Activated B cell treated with CpG ODN at 0.5 μM for 24 hours (primary cell): Measurements from ENCODE around the gene SGPL1. TPM values are rescaled to one million over a fixed set of nuclear protein-coding genes. Genes with fewer than 3 reads are reported as not detected.

Experiments
- ATAC-seq: fragments of 200-7000 bp; cut with Tn5 transposase; one replicate; pipeline ENCODE4 v1.10.0; 2021; ENCODE audit warnings: low read depth, mild to moderate bottlenecking, moderate library complexity
- CTCF ChIA-PET: fragments of 350-600 bp; sonication (Branson Sonifier 250); formaldehyde crosslinking; loops from one replicate; lab custom pipeline; 2021; ENCODE audit warnings: antibody characterized with exemption; lab: Charles Lee
- POLR2A ChIA-PET: fragments of 350-600 bp; sonication (Branson Sonifier 250); formaldehyde crosslinking; loops from one replicate; lab custom pipeline; 2021; ENCODE audit warnings: antibody characterized with exemption; lab: Charles Lee
- DNase-seq: peaks from one replicate; pipeline ENCODE4 v3.0.0; 2022
- H3K27ac Mint-ChIP-seq: one replicate; pipeline ENCODE4 v1.8.0; 2020; ENCODE audit warnings: mixed read lengths
- H3K27me3 Mint-ChIP-seq: one replicate; pipeline ENCODE4 v1.8.0; 2021; ENCODE audit warnings: mixed read lengths
- H3K36me3 Mint-ChIP-seq: one replicate; pipeline ENCODE4 v1.8.0; 2021; ENCODE audit warnings: low read depth, mixed read lengths
- H3K4me1 Mint-ChIP-seq: one replicate; pipeline ENCODE4 v1.8.0; 2021; ENCODE audit warnings: mixed read lengths
- H3K4me3 Mint-ChIP-seq: one replicate; pipeline ENCODE4 v1.8.0; 2020; ENCODE audit warnings: mild to moderate bottlenecking, mixed read lengths
- H3K9me3 Mint-ChIP-seq: one replicate; pipeline ENCODE4 v1.8.0; 2020; ENCODE audit warnings: mixed read lengths
- intact Hi-C: fragments of 100-400 bp; cut with micrococcal nuclease; formaldehyde crosslinking; loops from one replicate; pipeline ENCODE4 v1.15.1; 2024
- total RNA-seq: library from RNA; stranded (reverse); gene quantifications from 2 replicates; pipeline ENCODE4 v1.2.3, GENCODE V29; 2022
- TF ChIP-seq, protein P1 (sequence below): fragments of 200-600 bp; IDR thresholded peaks from one replicate; pipeline ENCODE4 v1.8.0; 2022; ENCODE audit warnings: antibody characterized with exemption, mild to moderate bottlenecking

The SGPL1 gene
- total RNA-seq, 1 donor from 2014 or later: 36.3 TPM

DNA sequence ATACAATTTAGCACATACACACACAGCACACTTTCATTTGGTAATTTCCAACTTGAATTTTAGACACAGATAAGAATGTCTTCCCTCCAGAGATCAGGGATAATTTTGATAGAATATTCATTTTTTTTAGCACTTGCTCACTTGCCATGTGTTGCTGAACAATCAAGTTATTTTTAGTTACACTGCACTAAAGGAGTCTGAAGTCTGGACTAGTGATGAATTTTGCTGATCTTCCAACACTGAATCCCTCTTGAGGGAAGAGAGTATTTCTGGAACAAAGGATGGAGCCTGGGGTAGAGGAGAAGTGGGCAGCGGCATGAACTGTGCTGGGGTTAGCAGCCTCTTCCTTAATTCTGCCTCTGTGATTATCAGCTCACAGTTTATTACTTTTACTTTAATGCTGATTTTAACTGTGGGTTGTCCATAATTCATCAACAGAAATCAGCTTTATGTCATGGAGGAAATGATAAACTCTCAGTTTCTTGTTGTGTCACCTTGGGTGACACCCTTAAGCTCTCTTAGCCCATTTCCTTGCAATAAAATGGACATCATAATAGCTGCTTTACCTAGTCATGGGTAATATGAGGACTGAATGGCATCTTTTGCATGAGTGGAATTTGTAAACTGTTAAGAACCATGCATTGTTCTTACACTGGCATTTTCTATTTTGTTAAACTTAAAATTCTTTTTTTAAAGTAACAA is 32.1 kb downstream of the SGPL1 start:
- H3K4me1 Mint-ChIP-seq: no peaks in the 10 kb centered on the region
- ChIA-PET POLR2A (no interaction called here), CTCF (no interaction called here)
- DNase-seq (no peak), ATAC-seq (no peak)
- no peaks in the 10 kb centered on the region for H3K9me3 Mint-ChIP-seq
- no peaks in the 10 kb centered on the region for H3K27me3 Mint-ChIP-seq
- intact Hi-C loops: no loop called here
- no peak overlapping the region for H3K27ac Mint-ChIP-seq
- H3K36me3 Mint-ChIP-seq: peaks cover 72% of the 10 kb centered on the region
- H3K4me3 Mint-ChIP-seq: no peak overlapping the region
- TF ChIP-seq, protein P1, sequence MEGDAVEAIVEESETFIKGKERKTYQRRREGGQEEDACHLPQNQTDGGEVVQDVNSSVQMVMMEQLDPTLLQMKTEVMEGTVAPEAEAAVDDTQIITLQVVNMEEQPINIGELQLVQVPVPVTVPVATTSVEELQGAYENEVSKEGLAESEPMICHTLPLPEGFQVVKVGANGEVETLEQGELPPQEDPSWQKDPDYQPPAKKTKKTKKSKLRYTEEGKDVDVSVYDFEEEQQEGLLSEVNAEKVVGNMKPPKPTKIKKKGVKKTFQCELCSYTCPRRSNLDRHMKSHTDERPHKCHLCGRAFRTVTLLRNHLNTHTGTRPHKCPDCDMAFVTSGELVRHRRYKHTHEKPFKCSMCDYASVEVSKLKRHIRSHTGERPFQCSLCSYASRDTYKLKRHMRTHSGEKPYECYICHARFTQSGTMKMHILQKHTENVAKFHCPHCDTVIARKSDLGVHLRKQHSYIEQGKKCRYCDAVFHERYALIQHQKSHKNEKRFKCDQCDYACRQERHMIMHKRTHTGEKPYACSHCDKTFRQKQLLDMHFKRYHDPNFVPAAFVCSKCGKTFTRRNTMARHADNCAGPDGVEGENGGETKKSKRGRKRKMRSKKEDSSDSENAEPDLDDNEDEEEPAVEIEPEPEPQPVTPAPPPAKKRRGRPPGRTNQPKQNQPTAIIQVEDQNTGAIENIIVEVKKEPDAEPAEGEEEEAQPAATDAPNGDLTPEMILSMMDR: no peak

DNA sequence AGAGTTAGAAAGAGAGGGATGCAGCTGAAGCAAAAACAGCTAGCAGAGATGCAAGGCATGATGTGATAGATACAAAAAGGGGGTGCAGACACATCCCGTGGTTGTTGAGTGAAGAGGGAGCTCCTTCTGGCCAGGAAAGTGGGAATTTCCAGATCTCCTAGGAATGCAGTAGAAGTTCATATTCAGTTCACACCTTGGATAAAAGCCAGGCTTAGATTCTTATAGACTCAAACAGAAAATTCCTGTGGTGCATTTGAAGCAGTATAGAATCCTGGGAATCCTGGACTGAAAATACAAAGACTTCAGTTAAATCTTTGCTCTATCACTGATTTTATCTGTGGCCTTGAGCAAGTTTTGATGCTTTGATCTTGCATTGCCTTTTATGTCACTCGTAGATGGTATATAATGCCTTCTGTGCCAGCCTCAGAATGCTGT is 33.9 kb downstream of the SGPL1 start:
- peaks cover 80% of the 10 kb centered on the region for H3K36me3 Mint-ChIP-seq
- TF ChIP-seq, protein P1: no peak
- H3K27ac Mint-ChIP-seq: no peak overlapping the region
- ChIA-PET CTCF (no interaction called here), POLR2A (no interaction called here)
- H3K27me3 Mint-ChIP-seq: no peaks in the 10 kb centered on the region
- intact Hi-C loops: no loop called here
- ATAC-seq (no peak), DNase-seq (no peak)
- H3K4me1 Mint-ChIP-seq: no peaks in the 10 kb centered on the region
- H3K9me3 Mint-ChIP-seq: no peaks in the 10 kb centered on the region
- H3K4me3 Mint-ChIP-seq: no peak overlapping the region

DNA sequence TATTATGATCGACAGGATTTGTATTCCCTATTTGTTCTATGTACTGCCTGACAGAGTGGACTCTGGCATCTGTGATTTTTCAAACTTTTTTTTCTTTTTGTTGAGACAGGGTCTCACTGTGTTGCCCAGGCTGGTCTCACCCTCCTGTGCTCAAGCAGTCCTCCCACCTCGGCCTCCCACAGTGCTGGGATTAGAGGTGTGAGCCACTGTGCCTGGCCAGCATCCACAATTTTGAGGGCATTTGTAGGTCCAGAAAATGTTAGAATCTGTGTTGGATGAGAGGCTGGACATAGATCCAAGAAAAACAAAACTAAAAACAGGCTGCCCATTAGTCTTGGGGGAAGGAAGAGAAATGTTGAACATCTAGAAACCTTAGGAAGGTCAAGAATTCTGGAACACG is 34.3 kb downstream of the SGPL1 start:
- Mint-ChIP-seq H3K36me3 (peaks cover 80% of the 10 kb centered on the region), H3K4me3 (no peak overlapping the region), H3K9me3 (no peaks in the 10 kb centered on the region), H3K27ac (no peak overlapping the region), H3K4me1 (no peaks in the 10 kb centered on the region), H3K27me3 (no peaks in the 10 kb centered on the region)
- CTCF ChIA-PET: no interaction called here
- intact Hi-C loops: no loop called here
- POLR2A ChIA-PET: no interaction called here
- DNase-seq: no peak
- no peak for ATAC-seq
- TF ChIP-seq, protein P1: no peak

DNA sequence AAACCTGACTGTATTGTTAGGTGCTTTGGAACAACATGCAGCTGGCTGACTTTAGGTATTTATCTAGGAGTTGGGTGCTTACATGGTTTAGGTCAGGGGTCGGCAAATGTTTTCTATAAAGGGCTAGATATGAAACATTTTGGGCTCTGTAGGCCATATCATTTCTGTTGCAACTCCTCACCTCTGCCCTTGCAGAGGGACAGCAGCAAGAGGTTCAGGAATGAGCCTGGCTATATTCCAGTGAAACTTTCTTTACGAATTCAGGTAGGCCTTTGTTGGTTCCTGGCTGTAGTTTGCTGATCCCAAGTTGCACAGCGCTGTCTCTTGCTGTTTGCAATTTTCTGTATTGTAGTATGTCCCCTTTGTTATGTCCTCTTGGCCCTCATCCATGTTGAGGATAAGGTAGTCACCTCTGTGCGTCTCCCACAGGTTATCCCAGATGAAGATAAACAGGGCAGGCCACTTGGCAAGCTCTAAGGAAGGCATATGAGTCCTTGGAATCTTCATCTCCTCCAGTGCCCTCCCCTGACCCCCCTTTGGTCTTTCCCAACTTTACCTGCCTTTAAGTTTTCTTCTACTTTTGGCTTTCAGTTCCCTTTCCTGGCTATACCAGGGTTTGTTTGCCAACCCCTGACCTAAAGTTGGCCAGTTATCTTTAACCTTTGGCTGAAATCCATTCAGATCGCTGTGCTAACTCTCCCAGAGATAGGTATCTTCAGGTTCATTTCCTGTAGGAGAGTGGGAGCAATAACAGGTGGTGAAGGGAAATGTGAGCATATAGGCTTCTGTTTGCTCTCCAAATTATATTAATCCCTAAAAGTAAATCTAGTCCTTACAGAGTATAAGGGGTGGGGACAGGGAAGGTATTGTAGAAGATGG is 36.1 kb downstream of the SGPL1 start:
- Mint-ChIP-seq H3K36me3 (peaks cover 82% of the 10 kb centered on the region), H3K9me3 (no peaks in the 10 kb centered on the region), H3K27ac (no peak overlapping the region), H3K4me3 (no peak overlapping the region), H3K27me3 (no peaks in the 10 kb centered on the region), H3K4me1 (no peaks in the 10 kb centered on the region)
- TF ChIP-seq, protein P1: no peak
- DNase-seq (no peak), ATAC-seq (no peak)
- CTCF ChIA-PET: no interaction called here
- POLR2A ChIA-PET: no interaction called here
- intact Hi-C loops: no loop called here

DNA sequence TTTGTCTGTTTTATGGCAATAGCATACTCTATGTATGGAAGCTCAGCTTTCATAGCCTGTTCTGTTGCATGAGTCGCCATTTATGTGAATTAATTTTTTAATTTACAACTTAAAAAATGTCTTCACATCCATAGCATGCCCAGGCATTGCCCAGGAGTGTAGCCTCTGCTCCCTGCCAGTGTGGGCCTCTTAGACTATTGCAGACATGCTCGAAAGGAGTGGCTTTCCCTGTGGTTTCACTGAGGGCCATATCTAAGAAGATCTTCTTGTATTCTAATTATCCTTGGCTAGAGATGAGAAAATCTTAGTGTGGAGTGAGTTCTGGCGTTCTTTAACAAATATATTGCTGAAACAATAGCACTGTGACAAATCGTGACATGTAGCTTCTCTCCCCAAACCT is 37.3 kb downstream of the SGPL1 start:
- no peaks in the 10 kb centered on the region for H3K27me3 Mint-ChIP-seq
- no peaks in the 10 kb centered on the region for H3K4me1 Mint-ChIP-seq
- no peaks in the 10 kb centered on the region for H3K9me3 Mint-ChIP-seq
- H3K36me3 Mint-ChIP-seq: peaks cover 81% of the 10 kb centered on the region
- CTCF ChIA-PET: no interaction called here
- H3K27ac Mint-ChIP-seq: no peak overlapping the region
- ATAC-seq: no peak
- no peak for DNase-seq
- POLR2A ChIA-PET: no interaction called here
- TF ChIP-seq, protein P1: no peak
- no peak overlapping the region for H3K4me3 Mint-ChIP-seq
- intact Hi-C loops: no loop called here
